Measurements from ENCODE around the gene DHX38.
"Not testable (repeated sequence)": the region's sequence is repeated elsewhere in the genome, so short reads cannot be mapped to it uniquely, and the experiment has no call there.

- TF ChIP-seq, protein P1, sequence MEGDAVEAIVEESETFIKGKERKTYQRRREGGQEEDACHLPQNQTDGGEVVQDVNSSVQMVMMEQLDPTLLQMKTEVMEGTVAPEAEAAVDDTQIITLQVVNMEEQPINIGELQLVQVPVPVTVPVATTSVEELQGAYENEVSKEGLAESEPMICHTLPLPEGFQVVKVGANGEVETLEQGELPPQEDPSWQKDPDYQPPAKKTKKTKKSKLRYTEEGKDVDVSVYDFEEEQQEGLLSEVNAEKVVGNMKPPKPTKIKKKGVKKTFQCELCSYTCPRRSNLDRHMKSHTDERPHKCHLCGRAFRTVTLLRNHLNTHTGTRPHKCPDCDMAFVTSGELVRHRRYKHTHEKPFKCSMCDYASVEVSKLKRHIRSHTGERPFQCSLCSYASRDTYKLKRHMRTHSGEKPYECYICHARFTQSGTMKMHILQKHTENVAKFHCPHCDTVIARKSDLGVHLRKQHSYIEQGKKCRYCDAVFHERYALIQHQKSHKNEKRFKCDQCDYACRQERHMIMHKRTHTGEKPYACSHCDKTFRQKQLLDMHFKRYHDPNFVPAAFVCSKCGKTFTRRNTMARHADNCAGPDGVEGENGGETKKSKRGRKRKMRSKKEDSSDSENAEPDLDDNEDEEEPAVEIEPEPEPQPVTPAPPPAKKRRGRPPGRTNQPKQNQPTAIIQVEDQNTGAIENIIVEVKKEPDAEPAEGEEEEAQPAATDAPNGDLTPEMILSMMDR (IDR thresholded peaks at IDR 0.05) = not testable (repeated sequence)
- not testable (repeated sequence) for TF ChIP-seq POLR2AphosphoS5, EP300, POLR2A (IDR thresholded peaks at IDR 0.05)
These were observed 39.3 kb upstream of the DHX38 start, which contains the start of gene HP for GRCh38 chr16:72054254-72054847.

Measured in suprapubic skin (tissue), 4 donors.